AG10803 (cell line): ENCODE measurements around the gene TMEM183A.

ENCODE experiments used
- DNase-seq: peaks from one replicate; pipeline ENCODE4 v3.0.0; 2010; ENCODE audit warnings: low read depth
- H3K4me3 ChIP-seq: 2 replicates; pipeline ENCODE4 v1.5.1; 2011; ENCODE audit warnings: mild to moderate bottlenecking, low read length, control low read depth
- TF ChIP-seq, protein P1 (sequence below): conservative IDR thresholded peaks from 2 replicates; pipeline ENCODE4 v1.5.1; 2011; ENCODE audit warnings: mild to moderate bottlenecking, low read length, control low read depth, inconsistent platforms

Gene TMEM183A

DNA sequence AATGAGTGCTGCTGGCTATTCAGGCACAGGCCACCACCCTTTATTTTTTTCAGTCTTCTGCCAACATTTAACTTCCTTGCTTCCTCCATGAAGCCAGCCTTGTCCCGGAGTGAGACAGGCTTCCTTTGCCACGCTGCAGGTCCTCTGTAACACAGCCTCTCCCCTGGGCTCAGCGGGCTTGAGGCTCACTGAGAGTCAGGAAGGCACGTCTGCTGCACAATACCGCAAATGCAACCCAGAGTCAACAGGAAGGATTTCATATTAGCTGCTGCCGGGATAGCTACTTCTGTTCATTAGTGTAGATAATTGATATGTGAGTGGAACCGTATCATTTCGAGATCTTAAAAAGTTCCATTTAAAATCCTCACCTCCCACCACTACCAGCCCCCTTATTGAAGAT is 56.1 kb downstream of the TMEM183A start:
- TF ChIP-seq, protein P1, sequence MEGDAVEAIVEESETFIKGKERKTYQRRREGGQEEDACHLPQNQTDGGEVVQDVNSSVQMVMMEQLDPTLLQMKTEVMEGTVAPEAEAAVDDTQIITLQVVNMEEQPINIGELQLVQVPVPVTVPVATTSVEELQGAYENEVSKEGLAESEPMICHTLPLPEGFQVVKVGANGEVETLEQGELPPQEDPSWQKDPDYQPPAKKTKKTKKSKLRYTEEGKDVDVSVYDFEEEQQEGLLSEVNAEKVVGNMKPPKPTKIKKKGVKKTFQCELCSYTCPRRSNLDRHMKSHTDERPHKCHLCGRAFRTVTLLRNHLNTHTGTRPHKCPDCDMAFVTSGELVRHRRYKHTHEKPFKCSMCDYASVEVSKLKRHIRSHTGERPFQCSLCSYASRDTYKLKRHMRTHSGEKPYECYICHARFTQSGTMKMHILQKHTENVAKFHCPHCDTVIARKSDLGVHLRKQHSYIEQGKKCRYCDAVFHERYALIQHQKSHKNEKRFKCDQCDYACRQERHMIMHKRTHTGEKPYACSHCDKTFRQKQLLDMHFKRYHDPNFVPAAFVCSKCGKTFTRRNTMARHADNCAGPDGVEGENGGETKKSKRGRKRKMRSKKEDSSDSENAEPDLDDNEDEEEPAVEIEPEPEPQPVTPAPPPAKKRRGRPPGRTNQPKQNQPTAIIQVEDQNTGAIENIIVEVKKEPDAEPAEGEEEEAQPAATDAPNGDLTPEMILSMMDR: no peak
- no peak for DNase-seq
- no peak overlapping the region for H3K4me3 ChIP-seq

DNA sequence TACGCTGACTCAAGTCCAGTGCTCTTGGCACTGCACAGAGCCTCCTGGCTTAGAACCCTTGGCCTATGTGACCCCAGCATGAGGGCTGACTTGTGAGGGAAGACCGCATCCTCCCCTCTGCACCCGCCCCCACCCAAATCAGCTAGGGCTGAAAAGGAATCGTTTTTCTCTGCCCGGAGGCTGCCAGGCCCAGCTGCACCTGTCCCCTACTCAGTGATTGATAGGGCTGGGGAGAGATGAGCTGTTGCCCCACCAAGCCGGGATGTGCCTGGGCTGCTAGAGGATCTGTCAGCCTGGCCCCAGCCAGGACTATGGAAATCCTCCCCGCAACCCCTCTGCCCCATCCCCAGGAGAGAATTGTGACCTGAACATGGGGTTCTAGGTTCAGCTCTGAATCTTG is 58.0 kb downstream of the TMEM183A start:
- no peak for DNase-seq

DNA sequence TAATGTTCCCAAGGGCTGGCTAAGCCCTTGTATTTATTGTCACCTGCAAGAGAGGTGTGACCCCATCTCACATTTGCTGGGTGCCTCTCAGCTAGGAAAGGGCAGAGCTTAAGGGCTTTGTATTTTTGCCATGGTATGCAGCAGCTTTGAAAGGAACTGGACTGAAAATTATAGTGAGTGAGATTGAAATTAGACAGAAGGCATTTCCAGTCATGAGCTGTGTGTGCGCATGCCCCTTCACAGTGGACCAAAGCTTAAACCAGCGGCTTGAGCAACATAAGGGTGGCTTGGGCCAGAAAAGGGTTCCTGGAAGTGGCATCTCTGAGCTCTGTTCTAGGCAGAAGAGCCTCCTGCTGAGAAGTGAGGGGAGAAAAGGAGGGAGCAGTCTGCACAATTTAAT is 58.8 kb downstream of the TMEM183A start:
- DNase-seq: no peak
- no peak overlapping the region for H3K4me3 ChIP-seq
- TF ChIP-seq, protein P1: no peak

More for the DNA sequence above, 58.0 kb downstream of the TMEM183A start:
- TF ChIP-seq, protein P1: no peak
- no peak overlapping the region for H3K4me3 ChIP-seq

DNA sequence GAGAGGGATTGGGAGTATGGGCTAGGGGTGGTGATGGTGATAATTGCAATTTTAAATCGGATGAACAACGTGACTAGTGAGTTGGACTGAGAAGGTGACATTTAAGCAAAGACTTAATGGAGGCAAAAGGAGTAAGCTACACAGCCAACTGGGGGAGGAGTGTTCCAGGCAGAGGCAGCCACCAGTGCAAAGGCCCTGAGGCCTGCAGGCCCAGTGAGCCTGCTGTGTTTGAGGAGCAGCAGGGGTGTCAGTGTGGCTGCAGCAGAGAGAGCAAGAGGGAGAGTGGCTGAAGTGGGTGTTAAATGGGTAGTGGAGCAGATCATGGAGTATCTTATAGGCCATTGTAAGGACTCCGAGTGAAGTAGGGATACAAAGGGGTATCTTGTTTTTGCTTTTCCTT is 59.8 kb downstream of the TMEM183A start:
- TF ChIP-seq, protein P1: no peak
- H3K4me3 ChIP-seq: no peak overlapping the region
- no peak for DNase-seq

DNA sequence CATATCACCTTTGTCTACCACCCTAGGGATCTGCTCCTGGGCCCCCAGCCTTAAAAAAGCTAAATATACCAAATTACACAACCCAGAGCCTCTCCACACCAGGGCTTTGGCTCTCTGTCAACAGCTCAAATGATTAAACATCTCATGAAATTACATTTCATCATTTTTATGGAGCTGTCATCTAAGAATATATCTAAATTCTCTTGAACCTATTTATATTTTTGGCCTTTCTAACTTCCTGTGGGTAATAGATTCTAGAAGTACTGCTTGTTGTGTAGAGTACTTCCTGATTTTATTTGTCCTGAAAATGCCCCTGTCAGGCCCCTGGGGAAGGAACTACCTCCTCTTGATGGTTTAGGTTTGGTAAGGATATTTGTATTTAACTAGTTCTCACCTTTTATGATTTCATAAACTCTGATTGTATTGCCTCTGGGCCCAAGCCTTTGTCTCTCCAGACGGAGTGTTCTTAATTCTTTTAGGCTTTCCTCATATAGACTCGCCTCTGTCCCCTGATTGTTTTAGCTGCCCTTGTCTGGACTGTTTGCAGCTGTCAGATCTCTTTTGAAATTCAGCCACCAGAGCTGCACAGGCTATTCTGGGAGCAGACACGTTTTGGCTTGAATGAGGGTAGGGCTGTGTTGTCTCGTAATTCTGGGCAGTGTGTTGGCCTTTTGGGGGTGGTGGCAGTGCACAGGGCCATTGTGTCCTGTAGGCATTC is 62.0 kb downstream of the TMEM183A start:
- no peak overlapping the region for H3K4me3 ChIP-seq
- DNase-seq: peak; percentile 29
- TF ChIP-seq, protein P1: no peak

DNA sequence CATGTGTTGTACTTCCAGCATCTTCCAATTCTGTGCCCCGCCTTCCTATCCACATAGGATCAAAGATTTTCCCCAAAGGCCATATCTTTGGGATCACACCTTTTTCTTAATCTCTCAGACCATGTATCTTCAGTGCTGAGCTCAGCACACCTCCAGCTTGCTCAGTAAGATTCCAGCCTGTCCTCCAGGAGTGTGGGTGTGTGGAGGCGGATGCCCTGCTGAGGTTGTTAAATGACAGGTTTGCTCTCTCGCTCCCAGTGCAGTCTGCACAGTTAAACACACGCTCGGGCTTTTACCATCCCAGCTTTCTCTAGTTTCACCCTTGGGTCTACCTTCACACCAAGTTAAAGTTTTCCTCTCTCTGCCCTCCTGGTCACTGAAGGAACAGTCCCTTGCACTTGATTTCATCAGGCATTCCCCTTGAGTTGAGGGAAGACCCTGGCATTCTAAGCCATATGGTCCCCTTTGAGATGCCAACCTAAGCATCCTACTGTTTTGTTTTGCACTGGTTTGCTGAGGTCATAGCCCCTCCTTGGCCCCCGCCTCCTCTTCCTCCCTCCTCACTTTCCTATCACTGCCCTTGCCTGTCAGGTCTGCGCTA is 64.9 kb downstream of the TMEM183A start:
- DNase-seq: no peak
- no peak overlapping the region for H3K4me3 ChIP-seq
- TF ChIP-seq, protein P1: no peak

DNA sequence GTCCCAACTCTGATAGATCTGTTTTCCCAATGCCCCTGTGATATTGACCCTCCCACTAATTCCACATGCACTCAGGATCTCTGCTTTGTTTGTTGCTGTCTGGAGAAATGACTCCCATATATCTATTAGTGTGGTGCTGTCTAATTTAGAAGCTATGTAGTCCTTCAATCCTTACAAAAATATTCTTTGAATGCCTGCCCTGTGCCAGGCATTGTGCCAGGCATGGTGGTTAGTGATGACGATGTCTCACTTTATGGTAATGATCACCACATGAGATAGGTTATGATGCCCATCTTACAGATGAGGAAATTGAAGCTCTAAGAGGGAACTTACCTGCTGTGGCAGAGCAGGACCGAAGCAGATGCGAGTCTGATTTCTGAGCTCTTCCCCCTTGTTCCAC is 65.7 kb downstream of the TMEM183A start:
- peak; percentile 61 for DNase-seq
- TF ChIP-seq, protein P1: no peak
- H3K4me3 ChIP-seq: no peak overlapping the region
